IPS-18a (cell line): ENCODE results near the gene NPBWR2.
A peak's percentile ranks its signal among the peaks of the same experiment; 100 is the strongest.

Source experiments
- H3K27ac ChIP-seq: one replicate; pipeline ENCODE4 v1.5.1; 2013; ENCODE audit warnings: low read length
- H3K27me3 ChIP-seq: one replicate; pipeline ENCODE4 v1.6.1; 2013; ENCODE audit warnings: mild to moderate bottlenecking, low read length; ENCODE audit not compliant: control insufficient read depth, insufficient read depth
- H3K36me3 ChIP-seq: one replicate; pipeline ENCODE4 v1.6.1; 2013; ENCODE audit warnings: low read depth, low read length; ENCODE audit not compliant: control insufficient read depth
- H3K4me1 ChIP-seq: one replicate; pipeline ENCODE4 v1.6.1; 2013; ENCODE audit warnings: low read depth, low read length; ENCODE audit not compliant: control insufficient read depth
- H3K4me3 ChIP-seq: one replicate; pipeline ENCODE4 v1.5.1; 2013; ENCODE audit warnings: low read length
- H3K9ac ChIP-seq: one replicate; pipeline ENCODE4 v1.6.1; 2013; ENCODE audit warnings: mild to moderate bottlenecking, low read length, moderate library complexity
- H3K9me3 ChIP-seq: one replicate; pipeline ENCODE4 v1.6.1; 2013; ENCODE audit warnings: low read depth, low read length; ENCODE audit not compliant: control insufficient read depth

Gene NPBWR2

DNA sequence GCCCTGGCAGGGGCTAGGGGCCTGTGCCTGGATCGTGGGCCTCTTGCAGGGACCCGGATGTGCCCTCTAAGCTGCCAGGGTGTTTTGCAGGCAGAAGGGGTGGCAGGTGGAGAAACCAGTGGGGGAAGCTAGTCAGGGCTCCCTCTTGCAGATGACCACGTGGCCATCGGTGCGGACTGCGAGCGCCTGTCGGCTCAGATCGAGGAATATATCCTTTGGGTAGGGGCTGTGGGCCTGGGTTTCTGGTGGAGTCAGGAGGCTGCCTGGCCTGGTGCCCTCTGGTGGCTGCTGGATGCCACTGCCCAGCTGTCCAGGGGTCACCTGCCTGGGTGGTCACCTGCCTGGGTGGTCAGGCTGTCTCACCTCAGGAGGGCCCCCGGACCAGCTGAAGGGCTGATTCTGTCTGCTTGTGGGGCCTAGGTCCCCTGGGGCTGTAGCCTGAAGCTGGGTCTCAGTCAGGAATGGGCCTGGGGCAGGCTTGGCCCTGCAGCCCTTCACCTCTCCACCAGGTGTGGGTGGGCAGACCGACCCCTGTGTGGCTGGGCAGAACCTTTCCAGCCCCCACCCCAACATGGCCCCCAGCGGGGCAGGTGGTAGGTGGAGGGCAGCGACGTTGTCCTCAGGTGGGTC lies 37.6 kb downstream of the NPBWR2 start:
- H3K4me3 ChIP-seq, result no peak overlapping the region
- H3K36me3 ChIP-seq, result no peaks in the 10 kb centered on the region
- H3K27me3 ChIP-seq, result no peaks in the 10 kb centered on the region
- no peaks in the 10 kb centered on the region for H3K4me1 ChIP-seq
- no peaks in the 10 kb centered on the region for H3K9me3 ChIP-seq
- H3K27ac ChIP-seq, result no peak overlapping the region
- no peak overlapping the region for H3K9ac ChIP-seq

DNA sequence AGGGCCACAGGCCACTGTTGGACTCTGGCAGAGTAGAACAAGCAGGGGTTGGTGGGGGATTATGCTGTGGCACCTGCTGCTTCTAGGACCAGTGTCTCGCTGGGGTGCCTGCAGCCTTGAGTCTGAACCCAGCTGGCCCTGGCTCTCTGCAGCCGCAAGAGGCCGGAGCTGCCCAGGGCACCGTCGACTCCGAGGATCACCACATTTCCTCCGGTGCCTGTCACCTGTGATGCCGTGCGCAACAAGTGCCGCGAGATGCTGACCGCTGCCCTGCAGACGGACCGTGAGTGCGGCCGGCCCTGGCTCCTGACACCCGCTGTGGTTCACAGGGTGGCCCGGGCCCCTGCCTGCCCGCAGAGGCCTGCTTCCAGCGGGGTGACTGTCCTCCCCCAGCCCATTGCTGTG lies 38.2 kb downstream of the NPBWR2 start:
- H3K9me3 ChIP-seq, result no peaks in the 10 kb centered on the region
- no peak overlapping the region for H3K9ac ChIP-seq
- H3K36me3 ChIP-seq, result no peaks in the 10 kb centered on the region
- no peak overlapping the region for H3K4me3 ChIP-seq
- no peak overlapping the region for H3K27ac ChIP-seq
- H3K27me3 ChIP-seq, result no peaks in the 10 kb centered on the region
- H3K4me1 ChIP-seq, result no peaks in the 10 kb centered on the region

GRCh38 chr20:64068386-64069208 lies 38.8 kb downstream of the NPBWR2 start:
- Histone ChIP-seq H3K4me1 (no peaks in the 10 kb centered on the region), H3K9me3 (no peaks in the 10 kb centered on the region), H3K27ac (no peak overlapping the region), H3K27me3 (no peaks in the 10 kb centered on the region), H3K4me3 (no peak overlapping the region), H3K36me3 (no peaks in the 10 kb centered on the region), H3K9ac (no peak overlapping the region)

DNA sequence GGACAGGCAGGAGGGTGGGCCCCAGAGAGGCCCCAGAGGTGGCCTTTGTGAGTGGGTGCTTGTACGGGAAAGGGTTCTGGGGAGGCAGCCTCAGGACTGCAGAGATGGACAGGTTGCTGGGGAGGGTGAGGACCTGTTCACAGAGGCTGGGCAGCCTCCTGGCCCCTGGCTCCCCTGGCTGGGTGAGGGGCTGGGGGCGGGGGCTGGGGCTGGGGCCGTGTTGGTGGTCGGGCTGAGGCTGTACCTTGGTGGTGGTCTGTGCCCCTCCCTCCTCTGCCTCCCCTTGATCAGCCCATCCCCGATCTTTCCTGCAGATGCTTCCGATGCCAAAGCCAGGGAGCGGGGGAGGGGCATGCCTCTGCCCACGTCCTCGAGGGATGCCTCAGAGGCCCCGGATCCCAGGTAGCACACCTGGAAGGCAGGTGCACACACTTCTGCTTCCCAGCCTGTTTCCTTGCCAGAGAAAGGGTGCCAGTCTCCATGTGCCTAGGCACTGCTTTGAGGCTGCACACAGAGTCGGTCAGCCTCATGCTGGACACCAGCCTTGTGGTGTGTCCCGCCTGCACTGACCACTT lies 39.5 kb downstream of the NPBWR2 start:
- Histone ChIP-seq H3K27me3 (no peaks in the 10 kb centered on the region), H3K4me1 (no peaks in the 10 kb centered on the region), H3K9ac (no peak overlapping the region), H3K36me3 (no peaks in the 10 kb centered on the region), H3K4me3 (no peak overlapping the region), H3K9me3 (no peaks in the 10 kb centered on the region), H3K27ac (no peak overlapping the region)

DNA sequence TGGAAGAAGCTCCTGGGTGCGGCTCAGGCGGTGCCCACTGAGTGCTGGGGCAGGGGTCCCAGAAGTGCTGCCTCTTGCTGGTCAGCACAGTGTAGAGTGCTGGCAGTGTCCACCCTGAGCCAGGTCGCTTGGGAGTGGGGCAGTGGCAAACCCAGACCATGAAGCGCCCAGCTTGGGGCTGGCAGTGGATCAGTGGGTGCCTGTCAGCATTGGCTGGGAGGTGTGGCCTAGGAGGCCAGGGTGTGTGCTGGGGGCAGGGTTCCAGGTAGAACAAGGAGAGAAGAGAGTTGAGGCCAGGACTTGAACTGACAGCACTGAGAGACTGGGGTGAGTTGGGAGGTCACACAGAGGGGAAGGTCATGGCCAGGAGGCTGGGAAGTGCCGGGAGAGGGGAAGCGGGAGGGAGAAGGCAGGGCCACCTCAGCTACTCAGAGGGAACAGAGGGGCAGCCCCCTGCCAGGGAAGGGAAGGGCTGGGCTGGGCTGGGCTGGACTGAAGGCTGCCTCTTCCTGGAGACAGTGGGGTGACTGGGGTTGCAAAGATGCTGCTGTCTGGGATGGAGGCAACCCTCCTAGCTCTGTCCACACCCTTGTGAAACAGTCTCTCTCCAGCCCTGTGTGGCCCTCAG lies 40.2 kb downstream of the NPBWR2 start:
- Histone ChIP-seq H3K27me3 (no peaks in the 10 kb centered on the region), H3K4me1 (no peaks in the 10 kb centered on the region), H3K27ac (no peak overlapping the region), H3K9ac (no peak overlapping the region), H3K36me3 (no peaks in the 10 kb centered on the region), H3K4me3 (no peak overlapping the region), H3K9me3 (no peaks in the 10 kb centered on the region)

GRCh38 chr20:64065974-64066343 lies 41.4 kb downstream of the NPBWR2 start:
- H3K4me1 ChIP-seq, result no peaks in the 10 kb centered on the region
- H3K9ac ChIP-seq, result no peak overlapping the region
- no peaks in the 10 kb centered on the region for H3K27me3 ChIP-seq
- no peaks in the 10 kb centered on the region for H3K36me3 ChIP-seq
- no peaks in the 10 kb centered on the region for H3K9me3 ChIP-seq
- H3K27ac ChIP-seq, result no peak overlapping the region
- H3K4me3 ChIP-seq, result no peak overlapping the region

GRCh38 chr20:64065062-64065973 lies 42.0 kb downstream of the NPBWR2 start:
- no peaks in the 10 kb centered on the region for H3K27me3 ChIP-seq
- no peaks in the 10 kb centered on the region for H3K4me1 ChIP-seq
- H3K36me3 ChIP-seq, result no peaks in the 10 kb centered on the region
- no peak overlapping the region for H3K27ac ChIP-seq
- no peak overlapping the region for H3K9ac ChIP-seq
- no peak overlapping the region for H3K4me3 ChIP-seq
- no peaks in the 10 kb centered on the region for H3K9me3 ChIP-seq

- H3K9ac ChIP-seq, result no peak overlapping the region
- no peaks in the 10 kb centered on the region for H3K4me1 ChIP-seq
- H3K4me3 ChIP-seq, result peak overlapping the region; percentile 73
- H3K27me3 ChIP-seq, result no peaks in the 10 kb centered on the region
- H3K27ac ChIP-seq, result no peak overlapping the region
- no peaks in the 10 kb centered on the region for H3K9me3 ChIP-seq
- no peaks in the 10 kb centered on the region for H3K36me3 ChIP-seq
Measured at GRCh38 chr20:64064145-64064698, 43.1 kb downstream of the NPBWR2 start.

- H3K27me3 ChIP-seq, result no peaks in the 10 kb centered on the region
- no peaks in the 10 kb centered on the region for H3K4me1 ChIP-seq
- peak overlapping the region; percentile 56 for H3K9ac ChIP-seq
- no peaks in the 10 kb centered on the region for H3K36me3 ChIP-seq
- peak overlapping the region; percentile 73 for H3K4me3 ChIP-seq
- H3K9me3 ChIP-seq, result no peaks in the 10 kb centered on the region
- H3K27ac ChIP-seq, result no peak overlapping the region
Measured at GRCh38 chr20:64063389-64064144, 43.8 kb downstream of the NPBWR2 start.

- Histone ChIP-seq H3K27ac (no peak within 1 kb of the TSS), H3K9me3 (no peaks in the 10 kb centered on the region), H3K36me3 (no peaks in the 10 kb centered on the region), H3K9ac (peak within 1 kb of the TSS; percentile 56), H3K27me3 (no peaks in the 10 kb centered on the region), H3K4me1 (no peaks in the 10 kb centered on the region), H3K4me3 (peak within 1 kb of the TSS; percentile 73)
Measured at GRCh38 chr20:64062596-64063388, 44.6 kb downstream of the NPBWR2 start, which contains the start of gene TCEA2. TSS of gene TCEA2 (plus strand) at chr20:64063198. CDS start at chr20:64063313, 115 bp downstream.
